Measurements from ENCODE around the gene SEC63. TPM values are rescaled to one million over a fixed set of nuclear protein-coding genes. Genes with fewer than 3 reads are reported as not detected.
A peak's percentile ranks its signal among the peaks of the same experiment; 100 is the strongest.
"Not testable (repeated sequence)": the region's sequence is repeated elsewhere in the genome, so short reads cannot be mapped to it uniquely, and the experiment has no call there.

SEC63 gene
- total RNA-seq, 2 donors from 2014 or later, result 65.7 to 74.8 TPM

DNA sequence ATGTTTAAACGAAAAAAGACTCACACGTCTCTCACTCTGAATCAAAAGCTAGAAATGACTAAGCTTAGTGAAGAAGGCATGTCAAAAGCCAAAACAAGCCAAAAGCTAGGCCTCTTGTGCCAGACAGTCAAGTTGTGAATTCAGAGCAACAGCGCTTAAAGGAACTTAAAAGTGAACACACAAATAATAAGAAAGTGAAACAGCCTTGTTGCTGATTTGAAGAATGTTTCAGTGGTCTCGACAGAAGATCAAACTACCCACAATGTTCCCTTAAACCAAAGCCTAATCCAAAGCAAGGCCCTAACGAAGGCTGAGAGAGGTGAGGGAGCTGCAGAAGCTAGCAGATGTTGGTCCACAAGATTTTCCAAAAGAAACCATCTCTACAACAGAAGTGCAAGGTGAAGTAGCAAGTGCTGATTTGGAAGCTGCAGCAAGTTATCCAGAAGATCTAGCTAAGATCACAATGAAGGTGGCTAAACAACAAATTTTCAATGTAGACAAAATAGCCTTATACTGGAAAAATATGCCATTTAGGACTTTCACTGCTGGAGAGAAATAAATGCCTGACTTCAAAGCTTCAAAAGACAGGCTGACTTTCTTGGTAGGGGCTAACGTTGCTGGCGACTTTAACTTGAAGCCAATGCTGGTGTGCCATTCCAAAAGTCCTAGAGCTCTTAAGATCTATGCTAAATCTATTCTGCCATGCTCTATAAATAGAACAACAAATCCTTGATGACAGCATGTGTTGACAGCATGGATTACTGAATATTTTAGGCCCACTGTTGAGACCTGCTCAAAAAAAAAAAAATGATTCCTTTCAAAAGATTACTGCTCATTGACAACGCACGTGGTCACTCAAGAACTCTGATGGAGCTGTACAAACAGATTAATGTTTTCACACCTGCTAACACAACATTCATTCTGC, 40.3 kb downstream of the SEC63 start:
- peak; percentile 62 for DNase-seq
- no peaks in the 10 kb centered on the region for H3K27me3 ChIP-seq (ENCODE audit: control insufficient read depth, insufficient read depth, low read length, poor library complexity, severe bottlenecking)
- Mint-ChIP-seq H3K27ac (no peak overlapping the region), H3K9me3 (peaks cover 84% of the 10 kb centered on the region), H3K27me3 (ENCODE audit: insufficient read depth) (no peaks in the 10 kb centered on the region), H3K4me3 (no peak overlapping the region), H3K36me3 (ENCODE audit: low read depth) (peaks cover 94% of the 10 kb centered on the region), H3K4me1 (no peaks in the 10 kb centered on the region)
- no peak overlapping the region for H3K27ac ChIP-seq (ENCODE audit: low read depth, low read length)
- peaks cover 100% of the 10 kb centered on the region for H3K36me3 ChIP-seq (ENCODE audit: control insufficient read depth, insufficient read depth, low read length)
- 90 to 97% methylated on average over 3 to 9 of the region's 9 CpGs for WGBS, 2 experiments (ENCODE audit: insufficient coverage in 1 of 2, insufficient read length in 1 of 2)
- H3K4me3 ChIP-seq (ENCODE audit: low read length), result peak overlapping the region; percentile 61
- TF ChIP-seq, protein P1, sequence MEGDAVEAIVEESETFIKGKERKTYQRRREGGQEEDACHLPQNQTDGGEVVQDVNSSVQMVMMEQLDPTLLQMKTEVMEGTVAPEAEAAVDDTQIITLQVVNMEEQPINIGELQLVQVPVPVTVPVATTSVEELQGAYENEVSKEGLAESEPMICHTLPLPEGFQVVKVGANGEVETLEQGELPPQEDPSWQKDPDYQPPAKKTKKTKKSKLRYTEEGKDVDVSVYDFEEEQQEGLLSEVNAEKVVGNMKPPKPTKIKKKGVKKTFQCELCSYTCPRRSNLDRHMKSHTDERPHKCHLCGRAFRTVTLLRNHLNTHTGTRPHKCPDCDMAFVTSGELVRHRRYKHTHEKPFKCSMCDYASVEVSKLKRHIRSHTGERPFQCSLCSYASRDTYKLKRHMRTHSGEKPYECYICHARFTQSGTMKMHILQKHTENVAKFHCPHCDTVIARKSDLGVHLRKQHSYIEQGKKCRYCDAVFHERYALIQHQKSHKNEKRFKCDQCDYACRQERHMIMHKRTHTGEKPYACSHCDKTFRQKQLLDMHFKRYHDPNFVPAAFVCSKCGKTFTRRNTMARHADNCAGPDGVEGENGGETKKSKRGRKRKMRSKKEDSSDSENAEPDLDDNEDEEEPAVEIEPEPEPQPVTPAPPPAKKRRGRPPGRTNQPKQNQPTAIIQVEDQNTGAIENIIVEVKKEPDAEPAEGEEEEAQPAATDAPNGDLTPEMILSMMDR (conservative IDR thresholded peaks at IDR 0.05), result no peak
- no peaks in the 10 kb centered on the region for H3K4me1 ChIP-seq (ENCODE audit: control insufficient read depth, insufficient read depth, low read length)
- H3K9me3 ChIP-seq (ENCODE audit: control insufficient read depth, low read length), result peaks cover 90% of the 10 kb centered on the region
- H3K9ac ChIP-seq (ENCODE audit: extremely low read depth, low read length, poor library complexity, severe bottlenecking), result no peak overlapping the region

- Mint-ChIP-seq H3K36me3 (ENCODE audit: low read depth) (peaks cover 97% of the 10 kb centered on the region), H3K9me3 (peaks cover 81% of the 10 kb centered on the region)
- DNase-seq; H3K27ac ChIP-seq (ENCODE audit: low read depth, low read length); H3K4me1 ChIP-seq (ENCODE audit: control insufficient read depth, insufficient read depth, low read length); H3K4me3 Mint-ChIP-seq; H3K9ac ChIP-seq (ENCODE audit: extremely low read depth, low read length, poor library complexity, severe bottlenecking); H3K4me1 Mint-ChIP-seq; H3K27ac Mint-ChIP-seq; H3K27me3 ChIP-seq (ENCODE audit: control insufficient read depth, insufficient read depth, low read length, poor library complexity, severe bottlenecking); H3K27me3 Mint-ChIP-seq (ENCODE audit: insufficient read depth): not testable (repeated sequence)
- Histone ChIP-seq H3K4me3 (ENCODE audit: low read length) (peak overlapping the region; percentile 61), H3K9me3 (ENCODE audit: control insufficient read depth, low read length) (peaks cover 82% of the 10 kb centered on the region), H3K36me3 (ENCODE audit: control insufficient read depth, insufficient read depth, low read length) (peaks cover 100% of the 10 kb centered on the region)
- WGBS, 2 experiments (ENCODE audit: insufficient coverage in 1 of 2, insufficient read length in 1 of 2), result 91 to 100% methylated on average over 4 to 5 of the region's 6 CpGs
Observed at GRCh38 chr6:107916961-107917360, 41.0 kb downstream of the SEC63 start.

GRCh38 chr6:107911692-107912091, 46.3 kb downstream of the SEC63 start:
- Mint-ChIP-seq H3K4me3 (no peak overlapping the region), H3K36me3 (ENCODE audit: low read depth) (peaks cover 86% of the 10 kb centered on the region), H3K27me3 (ENCODE audit: insufficient read depth) (no peaks in the 10 kb centered on the region), H3K27ac (no peak overlapping the region), H3K9me3 (peaks cover 30% of the 10 kb centered on the region), H3K4me1 (no peaks in the 10 kb centered on the region)
- 96 to 100% methylated on average over 1 of the region's 1 CpG for WGBS, 2 experiments (ENCODE audit: insufficient coverage in 1 of 2, insufficient read length in 1 of 2)
- Histone ChIP-seq H3K27me3 (ENCODE audit: control insufficient read depth, insufficient read depth, low read length, poor library complexity, severe bottlenecking) (no peaks in the 10 kb centered on the region), H3K27ac (ENCODE audit: low read depth, low read length) (no peak overlapping the region), H3K4me3 (ENCODE audit: low read length) (no peak overlapping the region), H3K9ac (ENCODE audit: extremely low read depth, low read length, poor library complexity, severe bottlenecking) (no peak overlapping the region), H3K9me3 (ENCODE audit: control insufficient read depth, low read length) (peaks cover 30% of the 10 kb centered on the region), H3K4me1 (ENCODE audit: control insufficient read depth, insufficient read depth, low read length) (no peaks in the 10 kb centered on the region), H3K36me3 (ENCODE audit: control insufficient read depth, insufficient read depth, low read length) (peaks cover 99% of the 10 kb centered on the region)
- TF ChIP-seq, protein P1 (conservative IDR thresholded peaks at IDR 0.05), result no peak
- no peak for DNase-seq
